Right kidney (tissue), 1 donor: ENCODE data around the gene NDST1.

Source experiments
- DNase-seq: peaks from one replicate; pipeline ENCODE4 v3.0.0-alpha.2; 2016

NDST1 gene

GRCh38 chr5:150488519-150489359 is 19.2 kb upstream of the NDST1 start:
- DNase-seq, result no peak

GRCh38 chr5:150489360-150490295 is 18.3 kb upstream of the NDST1 start:
- DNase-seq, result no peak

- no peak for DNase-seq
These were observed 17.6 kb upstream of the NDST1 start for GRCh38 chr5:150490296-150490669.

GRCh38 chr5:150490754-150491153 is 17.2 kb upstream of the NDST1 start:
- no peak for DNase-seq

GRCh38 chr5:150491876-150492275 is 16.1 kb upstream of the NDST1 start:
- no peak for DNase-seq

GRCh38 chr5:150492621-150493020 is 15.3 kb upstream of the NDST1 start:
- no peak for DNase-seq

- no peak for DNase-seq
These were observed 11.8 kb upstream of the NDST1 start for GRCh38 chr5:150496098-150496497.

GRCh38 chr5:150496534-150496933 is 11.4 kb upstream of the NDST1 start:
- no peak for DNase-seq

- peak; percentile 38 for DNase-seq
These were observed 10.5 kb upstream of the NDST1 start for GRCh38 chr5:150497274-150497988.

- peak; percentile 53 for DNase-seq
These were observed 10.0 kb upstream of the NDST1 start for GRCh38 chr5:150497989-150498317.

- peak; percentile 44 for DNase-seq
These were observed 9.4 kb upstream of the NDST1 start for GRCh38 chr5:150498501-150498900.

- no peak for DNase-seq
These were observed 9.0 kb upstream of the NDST1 start for GRCh38 chr5:150498971-150499370.

- DNase-seq, result no peak
These were observed 8.4 kb upstream of the NDST1 start for GRCh38 chr5:150499437-150499956.

GRCh38 chr5:150500328-150500841 is 7.5 kb upstream of the NDST1 start:
- DNase-seq, result no peak

- DNase-seq, result no peak
These were observed 7.0 kb upstream of the NDST1 start for GRCh38 chr5:150500905-150501304.

GRCh38 chr5:150502106-150502505 is 5.8 kb upstream of the NDST1 start:
- no peak for DNase-seq

- no peak for DNase-seq
These were observed 5.1 kb upstream of the NDST1 start for GRCh38 chr5:150502847-150503246.

GRCh38 chr5:150503386-150503785 is 4.5 kb upstream of the NDST1 start:
- DNase-seq, result no peak

GRCh38 chr5:150503977-150504620 is 3.8 kb upstream of the NDST1 start:
- no peak for DNase-seq

- no peak for DNase-seq
These were observed 2.9 kb upstream of the NDST1 start for GRCh38 chr5:150505041-150505511.

- no peak for DNase-seq
These were observed 2.1 kb upstream of the NDST1 start for GRCh38 chr5:150505816-150506215.
